Erythroblast (primary cell): ENCODE measurements around the gene OPCML.

Experiments used
- GATA1 ChIP-seq: IDR thresholded peaks from 2 replicates; pipeline ENCODE4 v1.6.1; 2011; ENCODE audit warnings: low read depth, mild to moderate bottlenecking, control low read depth, low read length, moderate library complexity
- POLR2A ChIP-seq: IDR thresholded peaks from 2 replicates; pipeline ENCODE4 v1.6.1; 2011; ENCODE audit warnings: mild to moderate bottlenecking, low read length

DNA sequence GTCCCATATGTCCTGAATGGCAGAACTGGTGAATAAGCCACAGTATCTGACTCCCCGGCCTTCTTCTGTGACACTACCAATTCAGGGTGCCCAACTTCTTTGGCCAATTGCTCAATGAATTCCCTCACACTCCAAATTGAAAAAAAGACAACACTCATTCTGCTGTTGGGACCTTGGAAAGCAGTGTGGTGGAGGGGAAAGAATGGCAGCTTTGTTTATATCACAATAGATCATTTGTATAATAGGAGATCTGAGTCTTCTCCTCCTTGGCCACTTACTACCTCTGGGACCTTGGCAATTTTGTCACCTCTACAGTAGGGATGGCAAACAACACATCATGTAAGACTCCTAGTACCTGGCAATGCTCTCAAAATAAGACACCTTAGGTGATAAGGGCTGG lies 64.6 kb downstream of the OPCML start:
- TF ChIP-seq POLR2A, result no peak
- no peak for TF ChIP-seq GATA1
